Erythroblast (primary cell): ENCODE measurements around the gene PSD.

ENCODE experiments used
- GATA1 ChIP-seq: IDR thresholded peaks from 2 replicates; pipeline ENCODE4 v1.6.1; 2011; ENCODE audit warnings: low read depth, mild to moderate bottlenecking, control low read depth, low read length, moderate library complexity
- POLR2A ChIP-seq: IDR thresholded peaks from 2 replicates; pipeline ENCODE4 v1.6.1; 2011; ENCODE audit warnings: mild to moderate bottlenecking, low read length

DNA sequence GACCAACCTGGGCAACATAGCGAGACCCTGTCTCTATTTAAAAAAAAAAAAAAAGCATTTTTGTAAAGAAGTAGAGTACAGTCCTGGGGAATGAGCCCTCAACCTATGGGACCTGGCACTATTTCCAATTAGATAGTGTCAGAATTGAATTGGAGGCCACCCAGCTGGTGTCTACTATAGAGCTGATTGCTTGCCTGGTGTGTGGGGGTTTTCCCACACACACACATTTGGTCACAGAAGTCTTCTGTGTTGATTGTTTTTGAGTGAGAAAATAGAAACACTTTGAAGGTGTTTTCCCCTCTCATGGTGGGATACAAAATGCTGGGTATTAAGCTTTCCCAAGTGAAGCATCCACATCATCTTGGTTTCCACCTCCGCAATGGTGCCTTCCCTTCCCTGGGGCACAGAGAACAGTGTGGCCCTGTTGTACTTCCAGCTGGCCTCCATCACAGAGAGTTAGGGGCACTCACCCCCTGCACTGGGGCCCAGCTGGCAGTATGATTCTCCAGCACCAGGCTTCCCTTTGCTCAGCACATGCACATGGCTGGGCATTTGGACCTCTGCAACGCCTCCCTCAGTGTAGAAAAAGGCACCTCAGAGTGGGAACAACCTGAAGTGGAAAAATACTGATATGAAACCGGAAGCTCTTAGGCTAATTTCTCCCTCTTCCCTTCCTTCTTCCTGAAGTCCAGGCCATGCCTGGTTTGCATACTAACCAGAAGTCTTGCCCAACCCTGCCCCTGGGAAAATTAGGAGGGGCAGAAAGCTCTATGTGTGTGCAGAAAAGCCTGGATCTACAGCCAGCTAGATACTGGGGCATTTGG, 33.8 kb downstream of the PSD start:
- TF ChIP-seq POLR2A (no peak), GATA1 (no peak)
